Stimulated activated naive CD8-positive, alpha-beta T cell treated with anti-CD3 and anti-CD28 coated beads, Interleukin-15, Interleukin-2, amounts not matched to agents 100 ng/mL and 50 ng/mL, for 24 hours (primary cell): Measurements from ENCODE around the gene ZP3.
"Not testable (repeated sequence)": the region's sequence is repeated elsewhere in the genome, so short reads cannot be mapped to it uniquely, and the experiment has no call there.

ENCODE experiments used
- H3K27ac Mint-ChIP-seq: one replicate; pipeline ENCODE4 v1.8.0; 2021; ENCODE audit warnings: mild to moderate bottlenecking, mixed read lengths
- H3K27me3 Mint-ChIP-seq: one replicate; pipeline ENCODE4 v1.8.0; 2021; ENCODE audit warnings: mixed read lengths
- H3K36me3 Mint-ChIP-seq: one replicate; pipeline ENCODE4 v1.8.0; 2021; ENCODE audit warnings: low read depth, mixed read lengths
- H3K4me1 Mint-ChIP-seq: one replicate; pipeline ENCODE4 v1.8.0; 2021; ENCODE audit warnings: low read depth, mixed read lengths
- H3K4me3 Mint-ChIP-seq: one replicate; pipeline ENCODE4 v1.8.0; 2021; ENCODE audit warnings: mild to moderate bottlenecking, mixed read lengths
- H3K9me3 Mint-ChIP-seq: one replicate; pipeline ENCODE4 v1.8.0; 2021; ENCODE audit warnings: mixed read lengths

Gene ZP3

GRCh38 chr7:76423666-76424412, 911 bp upstream of the ZP3 start:
- Mint-ChIP-seq H3K27me3 (no peaks in the 10 kb centered on the region), H3K36me3 (no peaks in the 10 kb centered on the region), H3K4me1 (no peaks in the 10 kb centered on the region), H3K27ac (no peak overlapping the region), H3K9me3 (no peaks in the 10 kb centered on the region), H3K4me3 (no peak overlapping the region)

- Mint-ChIP-seq H3K4me1 (no peaks in the 10 kb centered on the region), H3K36me3 (no peaks in the 10 kb centered on the region), H3K4me3 (no peak overlapping the region), H3K27ac (no peak overlapping the region), H3K9me3 (no peaks in the 10 kb centered on the region), H3K27me3 (no peaks in the 10 kb centered on the region)
Measured at GRCh38 chr7:76425156-76425555, 406 bp downstream of the ZP3 start.

- not testable (repeated sequence) for H3K27me3 Mint-ChIP-seq, H3K4me1 Mint-ChIP-seq, H3K9me3 Mint-ChIP-seq, H3K27ac Mint-ChIP-seq, H3K36me3 Mint-ChIP-seq, H3K4me3 Mint-ChIP-seq
Measured at GRCh38 chr7:76425558-76425957, 808 bp downstream of the ZP3 start.

- no peak overlapping the region for H3K4me3 Mint-ChIP-seq
- no peaks in the 10 kb centered on the region for H3K9me3 Mint-ChIP-seq
- H3K36me3 Mint-ChIP-seq, result no peaks in the 10 kb centered on the region
- H3K27me3 Mint-ChIP-seq, result no peaks in the 10 kb centered on the region
- H3K4me1 Mint-ChIP-seq, result no peaks in the 10 kb centered on the region
- H3K27ac Mint-ChIP-seq, result no peak overlapping the region
Measured at GRCh38 chr7:76426246-76426645, 1.5 kb downstream of the ZP3 start.

- Mint-ChIP-seq H3K27me3 (no peaks in the 10 kb centered on the region), H3K27ac (no peak overlapping the region), H3K4me1 (no peaks in the 10 kb centered on the region), H3K36me3 (no peaks in the 10 kb centered on the region), H3K9me3 (no peaks in the 10 kb centered on the region), H3K4me3 (no peak overlapping the region)
Measured at GRCh38 chr7:76427635-76428034, 2.9 kb downstream of the ZP3 start.

GRCh38 chr7:76428149-76428823, 3.5 kb downstream of the ZP3 start:
- H3K9me3 Mint-ChIP-seq, result no peaks in the 10 kb centered on the region
- H3K4me3 Mint-ChIP-seq, result no peak overlapping the region
- H3K4me1 Mint-ChIP-seq, result no peaks in the 10 kb centered on the region
- H3K36me3 Mint-ChIP-seq, result no peaks in the 10 kb centered on the region
- no peaks in the 10 kb centered on the region for H3K27me3 Mint-ChIP-seq
- H3K27ac Mint-ChIP-seq, result no peak overlapping the region

GRCh38 chr7:76428868-76429805, 4.4 kb downstream of the ZP3 start:
- H3K4me1 Mint-ChIP-seq, result no peaks in the 10 kb centered on the region
- no peaks in the 10 kb centered on the region for H3K27me3 Mint-ChIP-seq
- H3K36me3 Mint-ChIP-seq, result no peaks in the 10 kb centered on the region
- no peak overlapping the region for H3K4me3 Mint-ChIP-seq
- H3K27ac Mint-ChIP-seq, result no peak overlapping the region
- H3K9me3 Mint-ChIP-seq, result no peaks in the 10 kb centered on the region

GRCh38 chr7:76430211-76430610, 5.5 kb downstream of the ZP3 start:
- H3K27ac Mint-ChIP-seq, result no peak overlapping the region
- no peaks in the 10 kb centered on the region for H3K9me3 Mint-ChIP-seq
- no peaks in the 10 kb centered on the region for H3K27me3 Mint-ChIP-seq
- no peak overlapping the region for H3K4me3 Mint-ChIP-seq
- no peaks in the 10 kb centered on the region for H3K4me1 Mint-ChIP-seq
- H3K36me3 Mint-ChIP-seq, result no peaks in the 10 kb centered on the region

GRCh38 chr7:76430836-76431235, 6.1 kb downstream of the ZP3 start:
- H3K27ac Mint-ChIP-seq, result no peak overlapping the region

GRCh38 chr7:76437873-76438272, 13.1 kb downstream of the ZP3 start:
- H3K27me3 Mint-ChIP-seq, H3K4me3 Mint-ChIP-seq, H3K36me3 Mint-ChIP-seq: not testable (repeated sequence)

More at GRCh38 chr7:76430836-76431235, 6.1 kb downstream of the ZP3 start:
- Mint-ChIP-seq H3K36me3 (no peaks in the 10 kb centered on the region), H3K9me3 (no peaks in the 10 kb centered on the region), H3K4me3 (no peak overlapping the region), H3K27me3 (no peaks in the 10 kb centered on the region), H3K4me1 (no peaks in the 10 kb centered on the region)

GRCh38 chr7:76439120-76439888, 14.6 kb downstream of the ZP3 start:
- not testable (repeated sequence) for H3K27ac Mint-ChIP-seq, H3K4me3 Mint-ChIP-seq

More at GRCh38 chr7:76437873-76438272, 13.1 kb downstream of the ZP3 start:
- not testable (repeated sequence) for H3K4me1 Mint-ChIP-seq, H3K27ac Mint-ChIP-seq, H3K9me3 Mint-ChIP-seq

GRCh38 chr7:76440404-76440803, 15.7 kb downstream of the ZP3 start:
- H3K27me3 Mint-ChIP-seq, H3K27ac Mint-ChIP-seq, H3K4me3 Mint-ChIP-seq, H3K9me3 Mint-ChIP-seq, H3K4me1 Mint-ChIP-seq, H3K36me3 Mint-ChIP-seq: not testable (repeated sequence)

More at GRCh38 chr7:76439120-76439888, 14.6 kb downstream of the ZP3 start:
- not testable (repeated sequence) for H3K36me3 Mint-ChIP-seq, H3K4me1 Mint-ChIP-seq, H3K27me3 Mint-ChIP-seq, H3K9me3 Mint-ChIP-seq

- H3K27me3 Mint-ChIP-seq, H3K36me3 Mint-ChIP-seq, H3K9me3 Mint-ChIP-seq, H3K4me1 Mint-ChIP-seq, H3K4me3 Mint-ChIP-seq, H3K27ac Mint-ChIP-seq: not testable (repeated sequence)
Measured at GRCh38 chr7:76441792-76442191, 17.0 kb downstream of the ZP3 start.

- H3K9me3 Mint-ChIP-seq, H3K27me3 Mint-ChIP-seq, H3K36me3 Mint-ChIP-seq, H3K27ac Mint-ChIP-seq, H3K4me3 Mint-ChIP-seq, H3K4me1 Mint-ChIP-seq: not testable (repeated sequence)
Measured at GRCh38 chr7:76442664-76443446, 18.1 kb downstream of the ZP3 start.
